Measurements from ENCODE around the gene CACNB2. TPM values are rescaled to one million over a fixed set of nuclear protein-coding genes. Genes with fewer than 3 reads are reported as not detected.

The CACNB2 gene
- polyA plus RNA-seq, 1 of the 3 experiments (the other 2 are of a cell fraction), result 0.74 TPM

DNA sequence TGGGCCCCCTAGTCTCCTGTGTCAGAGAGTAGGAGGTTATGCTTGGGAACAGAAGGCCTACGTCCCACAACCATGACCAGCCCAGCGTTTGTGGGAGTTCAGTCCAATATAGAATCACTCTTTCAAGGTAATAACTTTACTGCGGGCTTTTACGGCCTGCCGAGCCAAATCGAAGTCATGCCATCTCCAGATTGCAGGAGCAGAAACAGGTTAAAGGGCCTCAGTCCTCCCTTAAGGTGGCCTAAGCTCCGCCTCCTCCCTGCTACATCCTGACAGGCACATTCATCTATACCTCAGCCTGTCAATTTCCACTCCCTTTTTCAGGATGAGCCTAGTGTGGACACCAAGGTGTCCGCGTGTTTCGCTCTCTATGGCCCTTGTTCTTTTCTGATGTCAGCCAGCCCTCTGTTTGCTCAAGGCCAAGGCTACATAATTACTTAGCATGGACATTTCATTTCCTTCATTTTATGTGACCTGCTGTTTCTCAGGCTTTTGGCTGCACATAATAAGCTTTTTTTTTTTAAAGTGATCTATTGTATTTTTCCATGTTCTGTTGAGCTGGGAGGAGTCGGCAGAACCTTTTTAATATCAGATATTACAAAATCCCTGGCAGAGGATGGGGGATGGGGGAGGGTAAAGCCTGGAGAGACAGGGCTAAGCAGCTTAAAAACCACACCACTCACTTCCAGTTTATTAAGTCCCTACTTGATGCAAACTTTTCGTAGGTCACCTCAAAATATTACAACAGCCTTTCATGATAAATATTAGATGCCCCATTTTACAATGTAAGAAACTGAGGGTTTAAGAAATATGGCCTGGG, 84.6 kb downstream of the CACNB2 start:
- H2AFZ ChIP-seq (ENCODE audit: low read depth), result no peak overlapping the region
- POLR2A ChIA-PET, result no interaction called here

More for the DNA sequence above, 84.6 kb downstream of the CACNB2 start:
- no peaks in the 10 kb centered on the region for H3K36me3 ChIP-seq (replicated peaks in 1 of 2; ENCODE audit: control insufficient read depth in 1 of 2, insufficient read depth in 2 of 2, low read length in 1 of 2)
- peaks cover 3 to 10% of the 10 kb centered on the region in 2 experiments; a peak in 2 of 4 replicates for H3K4me1 ChIP-seq (ENCODE audit: control insufficient read depth in 1 of 2, insufficient read depth in 2 of 2, low read depth in 1 of 2, low read length in 1 of 2)
- H3K27me3 ChIP-seq (ENCODE audit: insufficient read depth), result no peaks in the 10 kb centered on the region
- CTCF ChIA-PET, result interaction anchor here (0.7 to 2.8 kb wide), 3 partner anchors 8 to 393 kb away, joined by 3 to 11 read pairs (median 5); no protein-coding TSS in a partner anchor
- no peaks in the 10 kb centered on the region for H3F3A ChIP-seq (replicated peaks; ENCODE audit: insufficient read depth)
- no peak overlapping the region for H3K9ac ChIP-seq
- no peaks in the 10 kb centered on the region for H3K9me3 ChIP-seq
- no peak overlapping the region for H3K27ac ChIP-seq (ENCODE audit: low read depth in 2 of 2, low read length in 1 of 2)
- WGBS (ENCODE audit: low lambda C conversion rate), result 68% methylated on average over 12 of the region's 12 CpGs
- H3K4me3 ChIP-seq (ENCODE audit: low read depth in 2 of 2, low read length in 1 of 2), result no peak overlapping the region
- H3K79me2 ChIP-seq (ENCODE audit: insufficient read depth), result no peaks in the 10 kb centered on the region
- H4K20me1 ChIP-seq (ENCODE audit: insufficient read depth), result no peaks in the 10 kb centered on the region
- H3K4me2 ChIP-seq, result no peak overlapping the region
- no peak for DNase-seq
- TF ChIP-seq POLR2AphosphoS5 (IDR thresholded peaks at IDR 0.05; ENCODE audit: low read depth, low read length), result no peak
- TF ChIP-seq FOXJ3 (CRISPR knock-in tag; IDR thresholded peaks at IDR 0.05), result no peak
- TF ChIP-seq EP300 (IDR thresholded peaks at IDR 0.05; ENCODE audit: borderline replicate concordance in 1 of 2, low read depth in 1 of 2, low read length in 1 of 2), result no peak
- no peak for TF ChIP-seq TEAD4 (IDR thresholded peaks at IDR 0.05; ENCODE audit: borderline replicate concordance, insufficient read depth)
- TF ChIP-seq, protein P1, sequence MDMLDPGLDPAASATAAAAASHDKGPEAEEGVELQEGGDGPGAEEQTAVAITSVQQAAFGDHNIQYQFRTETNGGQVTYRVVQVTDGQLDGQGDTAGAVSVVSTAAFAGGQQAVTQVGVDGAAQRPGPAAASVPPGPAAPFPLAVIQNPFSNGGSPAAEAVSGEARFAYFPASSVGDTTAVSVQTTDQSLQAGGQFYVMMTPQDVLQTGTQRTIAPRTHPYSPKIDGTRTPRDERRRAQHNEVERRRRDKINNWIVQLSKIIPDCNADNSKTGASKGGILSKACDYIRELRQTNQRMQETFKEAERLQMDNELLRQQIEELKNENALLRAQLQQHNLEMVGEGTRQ (IDR thresholded peaks at IDR 0.05; ENCODE audit: borderline replicate concordance, low read depth, low read length), result no peak
- TF ChIP-seq, protein P2, sequence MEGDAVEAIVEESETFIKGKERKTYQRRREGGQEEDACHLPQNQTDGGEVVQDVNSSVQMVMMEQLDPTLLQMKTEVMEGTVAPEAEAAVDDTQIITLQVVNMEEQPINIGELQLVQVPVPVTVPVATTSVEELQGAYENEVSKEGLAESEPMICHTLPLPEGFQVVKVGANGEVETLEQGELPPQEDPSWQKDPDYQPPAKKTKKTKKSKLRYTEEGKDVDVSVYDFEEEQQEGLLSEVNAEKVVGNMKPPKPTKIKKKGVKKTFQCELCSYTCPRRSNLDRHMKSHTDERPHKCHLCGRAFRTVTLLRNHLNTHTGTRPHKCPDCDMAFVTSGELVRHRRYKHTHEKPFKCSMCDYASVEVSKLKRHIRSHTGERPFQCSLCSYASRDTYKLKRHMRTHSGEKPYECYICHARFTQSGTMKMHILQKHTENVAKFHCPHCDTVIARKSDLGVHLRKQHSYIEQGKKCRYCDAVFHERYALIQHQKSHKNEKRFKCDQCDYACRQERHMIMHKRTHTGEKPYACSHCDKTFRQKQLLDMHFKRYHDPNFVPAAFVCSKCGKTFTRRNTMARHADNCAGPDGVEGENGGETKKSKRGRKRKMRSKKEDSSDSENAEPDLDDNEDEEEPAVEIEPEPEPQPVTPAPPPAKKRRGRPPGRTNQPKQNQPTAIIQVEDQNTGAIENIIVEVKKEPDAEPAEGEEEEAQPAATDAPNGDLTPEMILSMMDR (IDR thresholded peaks at IDR 0.05), result no peak
- TF ChIP-seq SMC3 (IDR thresholded peaks at IDR 0.05; ENCODE audit: low read depth, low read length), result no peak
- TF ChIP-seq MXI1 (IDR thresholded peaks at IDR 0.05; ENCODE audit: low read depth, low read length), result no peak
- TF ChIP-seq, protein P3, sequence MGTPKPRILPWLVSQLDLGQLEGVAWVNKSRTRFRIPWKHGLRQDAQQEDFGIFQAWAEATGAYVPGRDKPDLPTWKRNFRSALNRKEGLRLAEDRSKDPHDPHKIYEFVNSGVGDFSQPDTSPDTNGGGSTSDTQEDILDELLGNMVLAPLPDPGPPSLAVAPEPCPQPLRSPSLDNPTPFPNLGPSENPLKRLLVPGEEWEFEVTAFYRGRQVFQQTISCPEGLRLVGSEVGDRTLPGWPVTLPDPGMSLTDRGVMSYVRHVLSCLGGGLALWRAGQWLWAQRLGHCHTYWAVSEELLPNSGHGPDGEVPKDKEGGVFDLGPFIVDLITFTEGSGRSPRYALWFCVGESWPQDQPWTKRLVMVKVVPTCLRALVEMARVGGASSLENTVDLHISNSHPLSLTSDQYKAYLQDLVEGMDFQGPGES (IDR thresholded peaks at IDR 0.05; ENCODE audit: low read depth, low read length), result no peak
- no peak for TF ChIP-seq CHD2 (IDR thresholded peaks at IDR 0.05; ENCODE audit: low read length, partially characterized antibody)
- TF ChIP-seq TAF1 (IDR thresholded peaks at IDR 0.05; ENCODE audit: borderline replicate concordance, low read depth, low read length), result no peak
- TF ChIP-seq, protein P4, sequence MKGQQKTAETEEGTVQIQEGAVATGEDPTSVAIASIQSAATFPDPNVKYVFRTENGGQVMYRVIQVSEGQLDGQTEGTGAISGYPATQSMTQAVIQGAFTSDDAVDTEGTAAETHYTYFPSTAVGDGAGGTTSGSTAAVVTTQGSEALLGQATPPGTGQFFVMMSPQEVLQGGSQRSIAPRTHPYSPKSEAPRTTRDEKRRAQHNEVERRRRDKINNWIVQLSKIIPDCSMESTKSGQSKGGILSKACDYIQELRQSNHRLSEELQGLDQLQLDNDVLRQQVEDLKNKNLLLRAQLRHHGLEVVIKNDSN (IDR thresholded peaks at IDR 0.05; ENCODE audit: borderline replicate concordance, low read depth), result no peak
- TF ChIP-seq GATA2 (CRISPR knock-in tag; IDR thresholded peaks at IDR 0.05), result no peak
- no peaks in the 10 kb centered on the region for H3K9me2 ChIP-seq
